Loucy (cell line): ENCODE data around the gene C1QTNF1.

ENCODE experiments used
- H2AFZ ChIP-seq: fragments of 200-600 bp; sonication (generic); 2 replicates; pipeline ENCODE4 v1.6.0; 2016; ENCODE audit warnings: antibody characterized with exemption, mild to moderate bottlenecking, low read length, moderate library complexity
- H3F3A ChIP-seq: fragments of 200-600 bp; 2 replicates; pipeline ENCODE4 v1.6.0; 2016; ENCODE audit warnings: antibody characterized with exemption, low read depth, mild to moderate bottlenecking
- H3K27me3 ChIP-seq: fragments of 200-600 bp; sonication (generic); 2 replicates; pipeline ENCODE4 v1.6.1; 2014; ENCODE audit warnings: low read length, mild to moderate bottlenecking; ENCODE audit not compliant: insufficient read depth, poor library complexity, severe bottlenecking
- H3K36me3 ChIP-seq: fragments of 200-600 bp; sonication (generic); 2 replicates; pipeline ENCODE4 v1.6.1; 2016; ENCODE audit warnings: low read length; ENCODE audit not compliant: insufficient read depth
- H3K4me1 ChIP-seq: fragments of 200-600 bp; sonication (generic); 2 replicates; pipeline ENCODE4 v1.5.1; 2014; ENCODE audit warnings: low read length, mild to moderate bottlenecking; ENCODE audit not compliant: insufficient read depth, poor library complexity, severe bottlenecking
- H3K4me2 ChIP-seq: fragments of 200-600 bp; sonication (generic); 2 replicates; pipeline ENCODE4 v1.6.0; 2014; ENCODE audit warnings: antibody characterized with exemption, low read length, low read depth, mild to moderate bottlenecking; ENCODE audit not compliant: poor library complexity, severe bottlenecking
- H3K4me3 ChIP-seq: fragments of 200-600 bp; sonication (generic); 2 replicates; pipeline ENCODE4 v1.5.1; 2014; ENCODE audit warnings: low read length, mild to moderate bottlenecking, mixed read lengths; ENCODE audit not compliant: poor library complexity, severe bottlenecking
- H3K79me2 ChIP-seq: fragments of 200-600 bp; sonication (generic); 2 replicates; pipeline ENCODE4 v1.6.1; 2014; ENCODE audit warnings: low read length; ENCODE audit not compliant: insufficient read depth
- H3K9ac ChIP-seq: fragments of 200-600 bp; sonication (generic); 2 replicates; pipeline ENCODE4 v1.6.0; 2014; ENCODE audit warnings: mild to moderate bottlenecking, low read depth, low read length, moderate library complexity; ENCODE audit not compliant: poor library complexity, severe bottlenecking
- H3K9me2 ChIP-seq: fragments of 200-600 bp; sonication (generic); replicated peaks from 2 replicates; pipeline ENCODE4 v1.6.1; 2016; ENCODE audit warnings: low read depth, low read length, mixed read lengths
- H3K9me3 ChIP-seq: fragments of 200-600 bp; sonication (generic); 2 replicates; pipeline ENCODE4 v1.6.1; 2014; ENCODE audit warnings: mild to moderate bottlenecking, antibody characterized with exemption, low read length, low read depth; ENCODE audit not compliant: insufficient read depth
- H4K20me1 ChIP-seq: fragments of 200-600 bp; sonication (generic); 2 replicates; pipeline ENCODE4 v1.6.0; 2014; ENCODE audit warnings: antibody characterized with exemption, low read length, mild to moderate bottlenecking; ENCODE audit not compliant: insufficient read depth, poor library complexity, severe bottlenecking
- EZH2phosphoT487 ChIP-seq: fragments of 200-600 bp; IDR thresholded peaks from 2 replicates; pipeline ENCODE4 v1.6.1; 2018; ENCODE audit warnings: antibody characterized with exemption, mild to moderate bottlenecking, moderate library complexity, borderline replicate concordance
- TF ChIP-seq, protein P1 (sequence below): fragments of 200-600 bp; sonication (generic); conservative IDR thresholded peaks from 2 replicates; pipeline ENCODE4 v1.5.1; 2014; ENCODE audit warnings: mild to moderate bottlenecking, antibody characterized with exemption, low read length

C1QTNF1 gene

DNA sequence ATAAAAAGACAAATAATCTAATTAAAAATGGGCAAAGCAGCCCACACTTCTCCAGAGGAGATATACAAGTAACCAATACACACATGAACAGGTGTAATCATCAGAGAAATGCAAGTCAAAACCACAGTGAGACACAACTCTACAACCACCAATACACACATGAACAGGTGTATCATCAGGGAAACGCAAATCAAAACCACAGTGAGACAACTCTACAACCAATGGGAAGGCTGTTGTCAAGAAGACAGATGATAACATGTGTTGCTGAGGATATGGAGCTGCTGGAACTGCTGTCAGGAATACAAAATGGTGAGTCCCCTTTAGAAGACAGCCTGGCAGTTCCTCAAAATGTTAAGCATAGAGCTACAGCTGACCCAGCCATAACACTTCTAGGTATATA is 28.2 kb downstream of the C1QTNF1 start:
- H3K4me3 ChIP-seq: no peak overlapping the region
- no peaks in the 10 kb centered on the region for H3K9me2 ChIP-seq
- no peaks in the 10 kb centered on the region for H3K27me3 ChIP-seq
- H3K4me2 ChIP-seq: no peak overlapping the region
- no peaks in the 10 kb centered on the region for H3K79me2 ChIP-seq
- H2AFZ ChIP-seq: no peak overlapping the region
- H3K36me3 ChIP-seq: no peaks in the 10 kb centered on the region
- no peaks in the 10 kb centered on the region for H3K4me1 ChIP-seq
- H3K9me3 ChIP-seq: no peaks in the 10 kb centered on the region
- H3K9ac ChIP-seq: no peak overlapping the region
- TF ChIP-seq, protein P1, sequence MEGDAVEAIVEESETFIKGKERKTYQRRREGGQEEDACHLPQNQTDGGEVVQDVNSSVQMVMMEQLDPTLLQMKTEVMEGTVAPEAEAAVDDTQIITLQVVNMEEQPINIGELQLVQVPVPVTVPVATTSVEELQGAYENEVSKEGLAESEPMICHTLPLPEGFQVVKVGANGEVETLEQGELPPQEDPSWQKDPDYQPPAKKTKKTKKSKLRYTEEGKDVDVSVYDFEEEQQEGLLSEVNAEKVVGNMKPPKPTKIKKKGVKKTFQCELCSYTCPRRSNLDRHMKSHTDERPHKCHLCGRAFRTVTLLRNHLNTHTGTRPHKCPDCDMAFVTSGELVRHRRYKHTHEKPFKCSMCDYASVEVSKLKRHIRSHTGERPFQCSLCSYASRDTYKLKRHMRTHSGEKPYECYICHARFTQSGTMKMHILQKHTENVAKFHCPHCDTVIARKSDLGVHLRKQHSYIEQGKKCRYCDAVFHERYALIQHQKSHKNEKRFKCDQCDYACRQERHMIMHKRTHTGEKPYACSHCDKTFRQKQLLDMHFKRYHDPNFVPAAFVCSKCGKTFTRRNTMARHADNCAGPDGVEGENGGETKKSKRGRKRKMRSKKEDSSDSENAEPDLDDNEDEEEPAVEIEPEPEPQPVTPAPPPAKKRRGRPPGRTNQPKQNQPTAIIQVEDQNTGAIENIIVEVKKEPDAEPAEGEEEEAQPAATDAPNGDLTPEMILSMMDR: no peak
- TF ChIP-seq EZH2phosphoT487: no peak
- H4K20me1 ChIP-seq: no peaks in the 10 kb centered on the region
- H3F3A ChIP-seq: no peaks in the 10 kb centered on the region

DNA sequence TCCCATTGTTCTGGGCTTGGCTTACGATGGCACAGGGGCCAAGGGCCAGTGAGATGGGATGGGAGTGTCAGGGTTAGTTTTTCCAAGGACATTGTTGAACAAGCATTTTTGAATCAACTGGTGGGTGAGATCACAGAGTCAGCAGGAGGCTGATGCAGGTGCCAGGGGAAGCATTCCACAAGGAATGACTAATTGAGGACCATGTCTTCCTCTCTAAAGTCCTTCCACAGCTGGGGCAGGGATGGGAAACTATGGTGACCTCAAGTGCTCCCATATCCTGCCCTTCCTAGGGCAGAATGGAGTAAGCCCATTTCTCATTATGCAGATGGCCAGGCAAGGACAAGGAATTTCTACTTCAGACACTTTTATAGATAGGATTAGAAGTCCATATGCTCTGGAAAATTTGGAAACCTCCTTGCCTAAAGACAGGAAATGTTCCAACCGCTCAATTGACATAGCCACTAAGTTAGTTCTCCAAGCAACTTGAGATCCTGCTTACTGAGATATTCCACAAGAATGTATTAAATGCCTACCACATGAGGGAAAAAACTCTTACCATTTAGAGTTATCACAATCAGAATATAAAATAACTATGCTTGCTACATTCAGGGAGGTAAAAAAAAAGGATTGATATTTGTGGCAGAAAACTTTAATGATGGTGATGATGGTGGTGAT is 29.4 kb downstream of the C1QTNF1 start:
- Histone ChIP-seq H3K9ac (no peak overlapping the region), H2AFZ (no peak overlapping the region), H3F3A (no peaks in the 10 kb centered on the region), H4K20me1 (no peaks in the 10 kb centered on the region), H3K9me2 (no peaks in the 10 kb centered on the region), H3K27me3 (no peaks in the 10 kb centered on the region), H3K4me1 (no peaks in the 10 kb centered on the region), H3K9me3 (no peaks in the 10 kb centered on the region), H3K4me3 (no peak overlapping the region), H3K36me3 (no peaks in the 10 kb centered on the region), H3K4me2 (no peak overlapping the region), H3K79me2 (no peaks in the 10 kb centered on the region)
- TF ChIP-seq EZH2phosphoT487: no peak
- TF ChIP-seq, protein P1: no peak

DNA sequence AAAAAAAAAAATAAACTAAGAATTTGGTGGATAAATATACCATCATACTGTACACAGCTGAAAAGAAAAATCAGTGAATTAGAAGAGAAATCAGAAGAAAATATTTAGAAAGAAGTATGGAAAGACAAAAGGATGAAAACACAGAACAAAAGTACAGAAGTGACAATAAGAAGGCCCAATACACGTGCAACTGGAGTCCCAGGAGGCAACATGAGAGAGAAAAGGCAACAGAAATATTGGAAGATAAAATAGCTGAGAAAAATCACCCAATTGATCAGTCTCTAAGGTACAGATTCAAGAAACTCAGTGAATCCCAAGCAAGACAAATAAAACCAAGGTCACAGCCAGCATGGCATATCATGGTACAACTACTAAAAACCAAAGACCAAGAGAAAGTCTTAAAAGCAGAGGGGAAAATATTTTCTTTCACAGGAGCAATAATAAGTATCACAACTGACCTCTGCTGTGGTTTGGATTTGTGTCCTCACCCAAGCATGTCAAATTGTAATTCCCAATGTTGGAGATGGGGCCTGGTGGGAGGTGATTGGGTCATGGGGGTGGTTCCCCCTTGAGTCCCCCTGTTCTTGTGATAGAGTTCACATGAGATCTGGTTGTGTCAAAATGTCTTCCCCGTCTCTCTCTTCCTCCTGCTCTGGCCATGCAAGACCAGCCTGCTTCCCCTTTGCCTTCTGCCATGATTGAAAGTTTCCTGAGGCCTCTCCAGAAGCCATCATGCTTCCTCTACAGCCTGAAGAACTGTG is 30.4 kb downstream of the C1QTNF1 start:
- no peaks in the 10 kb centered on the region for H4K20me1 ChIP-seq
- H3K9me3 ChIP-seq: no peaks in the 10 kb centered on the region
- TF ChIP-seq EZH2phosphoT487: no peak
- TF ChIP-seq, protein P1: no peak

More for the DNA sequence above, 30.4 kb downstream of the C1QTNF1 start:
- Histone ChIP-seq H3K9me2 (no peaks in the 10 kb centered on the region), H3K79me2 (no peaks in the 10 kb centered on the region), H3K27me3 (no peaks in the 10 kb centered on the region), H2AFZ (no peak overlapping the region), H3K4me1 (no peaks in the 10 kb centered on the region), H3K36me3 (no peaks in the 10 kb centered on the region), H3K4me2 (no peak overlapping the region), H3F3A (no peaks in the 10 kb centered on the region), H3K4me3 (no peak overlapping the region), H3K9ac (no peak overlapping the region)
